GM10248 (cell line): ENCODE results near the gene TSSK1B.

Experiments used
- CTCF ChIA-PET: fragments of 300-600 bp; sonication (Branson Sonifier 250); formaldehyde crosslinking; extraction: SDS; loops from one replicate; lab custom pipeline; 2021; ENCODE audit warnings: antibody characterized with exemption; lab: Yijun Ruan, JAX
- POLR2A ChIA-PET: fragments of 350-650 bp; sonication (Branson Sonifier 250); formaldehyde crosslinking; extraction: SDS; loops from one replicate; lab custom pipeline; 2020; ENCODE audit warnings: antibody characterized with exemption; lab: Yijun Ruan, JAX
- DNase-seq: peaks from one replicate; pipeline ENCODE4 v3.0.0; 2012; ENCODE audit errors: extremely low spot score
- CTCF ChIP-seq: IDR thresholded peaks from 2 replicates; pipeline ENCODE4 v1.5.1; 2012; ENCODE audit warnings: mild to moderate bottlenecking, low read depth; ENCODE audit errors: extremely low read depth, missing control alignments, control extremely low read depth

The TSSK1B gene

GRCh38 chr5:113451797-113452196, 17.0 kb upstream of the TSSK1B start:
- no peak for TF ChIP-seq CTCF
- CTCF ChIA-PET, result interaction anchor here (1.0 kb wide), 1 partner anchor 39 kb away, joined by 3 read pairs; no protein-coding TSS in a partner anchor
- POLR2A ChIA-PET, result no interaction called here
- no peak for DNase-seq

GRCh38 chr5:113450929-113451328, 16.1 kb upstream of the TSSK1B start:
- ChIA-PET POLR2A (no interaction called here), CTCF (no interaction called here)
- TF ChIP-seq CTCF, result no peak
- no peak for DNase-seq

GRCh38 chr5:113450462-113450861, 15.7 kb upstream of the TSSK1B start:
- no peak for TF ChIP-seq CTCF
- ChIA-PET CTCF (no interaction called here), POLR2A (no interaction called here)
- DNase-seq, result no peak

GRCh38 chr5:113448252-113448651, 13.5 kb upstream of the TSSK1B start:
- ChIA-PET POLR2A (no interaction called here), CTCF (interaction anchor here (1.1 kb wide), 1 partner anchor 64 kb away, joined by 3 read pairs; no protein-coding TSS in a partner anchor)
- no peak for DNase-seq
- TF ChIP-seq CTCF, result no peak

- POLR2A ChIA-PET, result no interaction called here
- no peak for DNase-seq
- CTCF ChIA-PET, result interaction anchor here (1.8 kb wide), 1 partner anchor 15 kb away, joined by 4 read pairs; no protein-coding TSS in a partner anchor
- TF ChIP-seq CTCF, result no peak
Observed at GRCh38 chr5:113447498-113448050, 12.8 kb upstream of the TSSK1B start.

- no peak for TF ChIP-seq CTCF
- DNase-seq, result no peak
- ChIA-PET CTCF (interaction anchor here (1.8 kb wide), 1 partner anchor 14 kb away, joined by 4 read pairs; no protein-coding TSS in a partner anchor), POLR2A (no interaction called here)
Observed at GRCh38 chr5:113446358-113446927, 11.7 kb upstream of the TSSK1B start.

- ChIA-PET POLR2A (no interaction called here), CTCF (no interaction called here)
- no peak for TF ChIP-seq CTCF
- no peak for DNase-seq
Observed at GRCh38 chr5:113437111-113437510, 2.3 kb upstream of the TSSK1B start.
